Body of pancreas (tissue), 4 donors: Measurements from ENCODE around the gene PSEN2.

ENCODE experiments used
- CTCF ChIP-seq, 7 experiments: fragments of 450-650 bp in 4 of 7; fragments of 200-600 bp in 3 of 7; sonication (generic) in 3 of 7; IDR thresholded peaks; one replicate each; pipeline ENCODE4 v1.5.1; 2016 to 2019; ENCODE audit warnings: antibody characterized with exemption in 7 of 7
- POLR2A ChIP-seq, 3 donors: fragments of 450-650 bp; IDR thresholded peaks; one replicate each; pipeline ENCODE4 v1.6.1; 2016; ENCODE audit warnings: antibody characterized with exemption in 3 of 3, mild to moderate bottlenecking in 2 of 3

- no peak for TF ChIP-seq CTCF (IDR thresholded peaks at IDR 0.05)
- TF ChIP-seq POLR2A (IDR thresholded peaks at IDR 0.05) = no peak
Measured at GRCh38 chr1:226901421-226901820, 31.0 kb downstream of the PSEN2 start.
